ENCODE results near the gene REP15.

DNA sequence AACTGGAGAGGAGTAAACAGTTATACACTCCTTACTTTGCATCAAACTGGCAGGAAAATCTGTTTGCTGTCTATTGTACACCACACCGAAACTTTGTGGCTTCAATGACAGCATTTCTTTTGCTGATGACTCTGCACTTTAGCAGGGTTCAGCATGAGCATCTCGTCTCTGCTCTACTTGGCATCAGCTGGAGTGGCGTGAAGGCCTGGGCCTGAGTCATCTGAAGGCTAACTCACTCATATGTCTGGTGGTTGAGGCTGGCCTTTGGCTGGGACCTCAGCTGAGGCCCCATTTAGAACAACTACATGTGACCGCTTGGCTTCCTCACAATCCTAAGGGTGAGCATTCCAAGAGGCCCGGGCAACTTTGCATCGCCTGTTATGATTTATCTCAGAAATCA is 28.7 kb upstream of the REP15 start:
- TF ChIP-seq, protein P1, sequence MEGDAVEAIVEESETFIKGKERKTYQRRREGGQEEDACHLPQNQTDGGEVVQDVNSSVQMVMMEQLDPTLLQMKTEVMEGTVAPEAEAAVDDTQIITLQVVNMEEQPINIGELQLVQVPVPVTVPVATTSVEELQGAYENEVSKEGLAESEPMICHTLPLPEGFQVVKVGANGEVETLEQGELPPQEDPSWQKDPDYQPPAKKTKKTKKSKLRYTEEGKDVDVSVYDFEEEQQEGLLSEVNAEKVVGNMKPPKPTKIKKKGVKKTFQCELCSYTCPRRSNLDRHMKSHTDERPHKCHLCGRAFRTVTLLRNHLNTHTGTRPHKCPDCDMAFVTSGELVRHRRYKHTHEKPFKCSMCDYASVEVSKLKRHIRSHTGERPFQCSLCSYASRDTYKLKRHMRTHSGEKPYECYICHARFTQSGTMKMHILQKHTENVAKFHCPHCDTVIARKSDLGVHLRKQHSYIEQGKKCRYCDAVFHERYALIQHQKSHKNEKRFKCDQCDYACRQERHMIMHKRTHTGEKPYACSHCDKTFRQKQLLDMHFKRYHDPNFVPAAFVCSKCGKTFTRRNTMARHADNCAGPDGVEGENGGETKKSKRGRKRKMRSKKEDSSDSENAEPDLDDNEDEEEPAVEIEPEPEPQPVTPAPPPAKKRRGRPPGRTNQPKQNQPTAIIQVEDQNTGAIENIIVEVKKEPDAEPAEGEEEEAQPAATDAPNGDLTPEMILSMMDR (IDR thresholded peaks at IDR 0.05; ENCODE audit: low read length): no peak
- TF ChIP-seq EZH2 (optimal IDR thresholded peaks at IDR 0.05; ENCODE audit: low read depth, low read length): no peak

All from MM.1S (cell line).